ENCODE results near the gene MARCHF4.

The MARCHF4 gene

DNA sequence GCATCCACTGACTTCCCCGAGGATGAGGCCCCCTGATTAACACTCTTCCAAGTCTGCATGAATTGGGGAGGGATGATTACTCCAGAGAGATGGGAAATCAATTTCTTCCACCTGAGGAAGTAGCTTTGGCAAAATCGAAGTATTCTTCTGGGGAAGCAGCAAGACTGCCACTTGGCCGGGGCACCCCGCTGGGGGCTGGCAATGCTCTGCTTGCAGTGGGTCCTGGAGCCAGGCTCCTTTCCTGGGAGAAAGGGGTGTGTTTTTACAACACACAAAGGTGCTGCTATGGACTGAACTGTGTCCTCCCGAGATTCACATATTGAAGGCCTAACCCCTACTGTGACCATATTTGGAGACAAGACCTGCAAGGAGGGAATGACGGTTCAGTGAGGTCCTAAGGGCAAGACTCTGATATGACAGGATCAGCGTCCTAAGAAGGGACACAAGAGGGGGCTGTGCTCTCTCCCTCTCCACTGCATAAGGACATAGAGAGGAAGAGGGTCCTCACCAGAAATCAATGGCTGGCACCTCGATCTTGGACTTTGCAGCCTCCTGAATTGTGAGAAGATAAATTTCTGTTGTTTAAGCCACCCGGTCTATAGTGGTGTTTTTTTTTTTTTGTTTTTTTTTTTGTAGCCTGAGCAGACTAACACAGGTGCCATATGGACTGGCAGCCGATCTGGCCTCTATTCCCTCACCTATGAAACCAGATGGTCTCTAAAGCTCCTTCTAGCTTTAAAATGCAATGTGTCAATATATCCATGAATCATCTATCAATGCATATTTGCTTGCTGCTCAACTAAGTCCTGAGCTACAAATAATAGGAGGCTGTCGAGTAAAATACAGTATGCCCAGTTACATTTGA lies 36.4 kb upstream of the MARCHF4 start:
- Histone ChIP-seq H3K9ac (ENCODE audit: low read length) (no peak overlapping the region), H3K27ac (ENCODE audit: low read depth, low read length) (no peak overlapping the region), H3K27me3 (ENCODE audit: control insufficient read depth in 1 of 2, insufficient read depth in 2 of 2, low read length in 2 of 2) (peaks cover 0 to 5% of the 10 kb centered on the region in 2 donors), H3K9me3 (ENCODE audit: low read length) (no peaks in the 10 kb centered on the region), H3K36me3 (ENCODE audit: insufficient read depth, low read length) (no peaks in the 10 kb centered on the region), H3K4me3 (ENCODE audit: low read depth in 1 of 2, low read length in 2 of 2) (no peak overlapping the region), H3K4me1 (ENCODE audit: insufficient read depth, low read length) (peaks cover 5% of the 10 kb centered on the region)

DNA sequence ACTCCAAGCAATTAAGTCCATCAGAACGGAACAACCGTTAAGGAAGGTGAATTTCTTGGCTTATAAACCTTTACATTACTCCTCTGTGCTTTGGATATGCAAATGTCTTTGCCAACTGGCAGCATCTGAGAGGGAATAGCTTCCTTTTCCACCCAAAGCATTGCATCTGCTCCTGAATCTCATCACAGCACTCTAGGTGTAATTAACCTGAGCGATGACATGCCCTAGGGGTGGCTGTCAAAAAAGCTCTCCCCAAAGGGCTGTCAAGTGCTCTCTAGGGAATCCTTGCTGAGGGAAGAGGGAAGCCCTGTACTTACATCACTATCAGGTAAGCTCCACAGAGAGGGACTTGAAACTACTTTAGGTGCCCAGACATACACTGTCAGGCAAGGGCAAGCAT lies 34.5 kb upstream of the MARCHF4 start:
- H3K4me1 ChIP-seq (ENCODE audit: insufficient read depth, low read length) = no peaks in the 10 kb centered on the region

DNA sequence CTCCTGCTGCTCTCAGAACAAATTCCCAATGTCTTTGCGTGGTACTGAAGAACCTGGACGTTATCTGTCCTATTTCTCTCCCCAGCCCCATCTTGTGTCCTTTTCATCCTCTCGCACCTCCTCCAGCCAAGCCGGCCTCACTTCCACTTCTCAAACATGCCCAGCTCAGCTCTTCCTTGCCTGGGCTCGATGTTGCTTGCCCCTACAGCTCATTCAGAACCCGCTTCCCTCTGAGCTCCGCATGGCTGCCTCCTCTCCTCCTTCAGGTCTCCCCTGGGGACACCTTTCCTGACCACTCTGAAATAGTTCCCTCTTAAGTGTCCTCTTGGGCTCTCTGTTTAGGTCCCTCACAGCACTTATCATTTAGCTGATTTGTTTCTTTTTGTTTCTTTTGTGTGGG lies 33.3 kb upstream of the MARCHF4 start:
- Histone ChIP-seq H3K4me3 (ENCODE audit: low read depth in 1 of 2, low read length in 2 of 2) (no peak overlapping the region), H3K27ac (ENCODE audit: low read depth, low read length) (no peak overlapping the region), H3K9me3 (ENCODE audit: low read length) (no peaks in the 10 kb centered on the region), H3K4me1 (ENCODE audit: insufficient read depth, low read length) (no peaks in the 10 kb centered on the region), H3K27me3 (ENCODE audit: control insufficient read depth in 1 of 2, insufficient read depth in 2 of 2, low read length in 2 of 2) (peaks cover 0 to 5% of the 10 kb centered on the region in 2 donors), H3K9ac (ENCODE audit: low read length) (no peak overlapping the region), H3K36me3 (ENCODE audit: insufficient read depth, low read length) (no peaks in the 10 kb centered on the region)

More for the DNA sequence above, 34.5 kb upstream of the MARCHF4 start:
- Histone ChIP-seq H3K9me3 (ENCODE audit: low read length) (no peaks in the 10 kb centered on the region), H3K4me3 (ENCODE audit: low read depth in 1 of 2, low read length in 2 of 2) (no peak overlapping the region), H3K27ac (ENCODE audit: low read depth, low read length) (no peak overlapping the region), H3K36me3 (ENCODE audit: insufficient read depth, low read length) (no peaks in the 10 kb centered on the region), H3K27me3 (ENCODE audit: control insufficient read depth in 1 of 2, insufficient read depth in 2 of 2, low read length in 2 of 2) (peaks cover 0 to 5% of the 10 kb centered on the region in 2 donors), H3K9ac (ENCODE audit: low read length) (no peak overlapping the region)

- Histone ChIP-seq H3K4me3 (ENCODE audit: low read depth in 1 of 2, low read length in 2 of 2) (no peak overlapping the region), H3K27ac (ENCODE audit: low read depth, low read length) (no peak overlapping the region), H3K9me3 (ENCODE audit: low read length) (no peaks in the 10 kb centered on the region), H3K4me1 (ENCODE audit: insufficient read depth, low read length) (no peaks in the 10 kb centered on the region), H3K36me3 (ENCODE audit: insufficient read depth, low read length) (no peaks in the 10 kb centered on the region), H3K27me3 (ENCODE audit: control insufficient read depth in 1 of 2, insufficient read depth in 2 of 2, low read length in 2 of 2) (peaks cover 0 to 5% of the 10 kb centered on the region in 2 donors), H3K9ac (ENCODE audit: low read length) (no peak overlapping the region)
These were observed 31.8 kb upstream of the MARCHF4 start for GRCh38 chr2:216404010-216404618.

GRCh38 chr2:216402751-216403150 lies 30.5 kb upstream of the MARCHF4 start:
- no peak overlapping the region for H3K4me3 ChIP-seq (ENCODE audit: low read depth in 1 of 2, low read length in 2 of 2)
- no peak overlapping the region for H3K9ac ChIP-seq (ENCODE audit: low read length)
- no peaks in the 10 kb centered on the region for H3K36me3 ChIP-seq (ENCODE audit: insufficient read depth, low read length)
- H3K4me1 ChIP-seq (ENCODE audit: insufficient read depth, low read length) = no peaks in the 10 kb centered on the region
- no peak overlapping the region for H3K27ac ChIP-seq (ENCODE audit: low read depth, low read length)
- H3K27me3 ChIP-seq (ENCODE audit: control insufficient read depth in 1 of 2, insufficient read depth in 2 of 2, low read length in 2 of 2) = peaks cover 0 to 5% of the 10 kb centered on the region in 2 donors
- H3K9me3 ChIP-seq (ENCODE audit: low read length) = no peaks in the 10 kb centered on the region

DNA sequence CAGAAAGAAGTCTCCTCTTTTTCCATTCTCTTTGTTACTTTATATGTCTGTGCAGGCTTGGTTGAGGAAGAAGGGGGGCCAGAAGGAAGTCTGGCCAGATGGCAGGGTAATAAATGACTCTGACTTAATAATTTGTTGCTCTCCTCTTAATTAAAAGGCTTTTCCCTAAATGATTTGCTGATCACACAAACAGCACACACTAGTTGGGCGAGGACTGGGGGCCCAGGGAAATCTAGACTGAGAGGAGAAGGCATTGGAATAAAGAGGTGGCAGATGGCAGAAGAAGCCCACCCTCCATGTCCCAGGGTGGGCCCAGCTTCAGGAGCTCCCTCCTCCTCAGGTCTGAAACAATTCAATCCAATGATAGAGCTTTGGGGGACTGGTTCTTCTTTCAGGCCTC lies 27.3 kb upstream of the MARCHF4 start:
- no peak overlapping the region for H3K27ac ChIP-seq (ENCODE audit: low read depth, low read length)
- no peaks in the 10 kb centered on the region for H3K27me3 ChIP-seq (ENCODE audit: control insufficient read depth in 1 of 2, insufficient read depth in 2 of 2, low read length in 2 of 2)
- H3K4me1 ChIP-seq (ENCODE audit: insufficient read depth, low read length) = no peaks in the 10 kb centered on the region
- no peaks in the 10 kb centered on the region for H3K36me3 ChIP-seq (ENCODE audit: insufficient read depth, low read length)
- H3K9ac ChIP-seq (ENCODE audit: low read length) = no peak overlapping the region
- no peak overlapping the region for H3K4me3 ChIP-seq (ENCODE audit: low read depth in 1 of 2, low read length in 2 of 2)
- no peaks in the 10 kb centered on the region for H3K9me3 ChIP-seq (ENCODE audit: low read length)

GRCh38 chr2:216394881-216395280 lies 22.6 kb upstream of the MARCHF4 start:
- no peaks in the 10 kb centered on the region for H3K36me3 ChIP-seq (ENCODE audit: insufficient read depth, low read length)
- H3K27ac ChIP-seq (ENCODE audit: low read depth, low read length) = no peak overlapping the region
- H3K27me3 ChIP-seq (ENCODE audit: control insufficient read depth in 1 of 2, insufficient read depth in 2 of 2, low read length in 2 of 2) = no peaks in the 10 kb centered on the region
- H3K9ac ChIP-seq (ENCODE audit: low read length) = no peak overlapping the region
- no peak overlapping the region for H3K4me3 ChIP-seq (ENCODE audit: low read depth in 1 of 2, low read length in 2 of 2)
- no peaks in the 10 kb centered on the region for H3K9me3 ChIP-seq (ENCODE audit: low read length)
- H3K4me1 ChIP-seq (ENCODE audit: insufficient read depth, low read length) = no peaks in the 10 kb centered on the region

DNA sequence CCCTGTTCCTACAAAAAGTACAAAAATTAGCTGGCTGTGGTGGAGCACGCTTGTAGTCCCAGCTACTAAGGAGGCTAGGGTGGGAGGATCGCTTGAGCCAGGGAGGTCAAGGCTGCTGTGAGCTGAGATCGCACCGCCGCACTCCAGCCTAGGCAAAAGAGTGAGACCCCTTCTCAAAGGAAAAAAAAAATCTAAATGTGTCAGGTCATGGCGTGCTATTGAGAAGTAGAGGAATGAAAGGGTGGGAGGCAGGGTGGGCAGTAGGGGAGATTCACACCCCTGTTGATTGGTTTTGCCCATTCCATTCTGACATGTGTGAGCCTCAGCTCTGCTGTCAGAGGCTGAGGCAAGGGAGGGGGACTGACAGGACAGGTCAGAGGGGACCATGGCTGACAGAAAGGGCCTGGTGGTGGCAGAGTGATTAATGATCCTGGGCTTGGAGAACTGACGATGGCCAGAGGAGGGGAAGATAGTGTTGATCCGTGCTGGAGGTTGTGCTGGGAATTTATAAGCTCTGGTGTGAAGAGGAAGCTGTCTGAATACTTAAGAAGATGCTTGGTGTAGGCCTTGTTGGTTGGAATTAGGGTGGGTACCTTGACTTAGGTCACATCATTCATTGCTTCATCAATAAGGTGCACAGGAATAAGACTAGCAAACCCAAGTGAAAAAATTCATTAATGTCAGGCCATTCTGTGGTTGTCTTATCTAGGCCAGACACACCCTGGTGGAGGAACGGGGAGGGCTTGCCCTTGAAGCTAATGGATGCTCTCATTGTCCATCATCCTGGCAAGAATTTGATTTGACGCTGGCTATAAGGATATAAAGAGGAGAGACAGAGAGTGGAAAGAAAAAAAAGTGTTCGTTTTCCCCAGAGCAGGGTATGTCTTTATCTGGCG lies 20.9 kb upstream of the MARCHF4 start:
- no peaks in the 10 kb centered on the region for H3K4me1 ChIP-seq (ENCODE audit: insufficient read depth, low read length)
- no peaks in the 10 kb centered on the region for H3K27me3 ChIP-seq (ENCODE audit: control insufficient read depth in 1 of 2, insufficient read depth in 2 of 2, low read length in 2 of 2)

GRCh38 chr2:216392018-216392562 lies 19.8 kb upstream of the MARCHF4 start:
- no peaks in the 10 kb centered on the region for H3K9me3 ChIP-seq (ENCODE audit: low read length)
- no peaks in the 10 kb centered on the region for H3K36me3 ChIP-seq (ENCODE audit: insufficient read depth, low read length)
- no peak overlapping the region for H3K27ac ChIP-seq (ENCODE audit: low read depth, low read length)
- no peaks in the 10 kb centered on the region for H3K4me1 ChIP-seq (ENCODE audit: insufficient read depth, low read length)
- H3K4me3 ChIP-seq (ENCODE audit: low read depth in 1 of 2, low read length in 2 of 2) = no peak overlapping the region
- H3K9ac ChIP-seq (ENCODE audit: low read length) = no peak overlapping the region
- no peaks in the 10 kb centered on the region for H3K27me3 ChIP-seq (ENCODE audit: control insufficient read depth in 1 of 2, insufficient read depth in 2 of 2, low read length in 2 of 2)

More for the DNA sequence above, 20.9 kb upstream of the MARCHF4 start:
- no peak overlapping the region for H3K9ac ChIP-seq (ENCODE audit: low read length)
- H3K36me3 ChIP-seq (ENCODE audit: insufficient read depth, low read length) = no peaks in the 10 kb centered on the region
- no peak overlapping the region for H3K4me3 ChIP-seq (ENCODE audit: low read depth in 1 of 2, low read length in 2 of 2)
- no peak overlapping the region for H3K27ac ChIP-seq (ENCODE audit: low read depth, low read length)
- no peaks in the 10 kb centered on the region for H3K9me3 ChIP-seq (ENCODE audit: low read length)

DNA sequence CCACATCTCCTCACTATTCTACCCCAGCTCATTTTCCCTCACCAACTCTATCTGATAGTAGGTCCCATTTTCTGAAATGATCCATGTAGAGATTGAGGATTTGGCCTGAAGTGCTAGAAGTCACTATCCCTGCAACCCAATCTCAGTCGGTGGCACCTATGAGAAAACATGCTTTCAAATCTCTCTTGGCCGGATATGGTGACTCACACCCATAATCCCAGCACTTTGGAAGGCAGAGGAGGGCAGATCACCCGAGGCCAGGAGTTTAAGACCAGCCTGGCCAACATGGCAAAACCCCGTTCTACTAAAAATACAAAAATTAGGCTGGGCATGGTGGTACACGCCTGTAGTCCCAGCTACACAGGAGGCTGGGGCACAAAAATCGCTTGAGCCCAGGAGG lies 19.1 kb upstream of the MARCHF4 start:
- H3K27ac ChIP-seq (ENCODE audit: low read depth, low read length) = no peak overlapping the region
- no peaks in the 10 kb centered on the region for H3K27me3 ChIP-seq (ENCODE audit: control insufficient read depth in 1 of 2, insufficient read depth in 2 of 2, low read length in 2 of 2)
- no peaks in the 10 kb centered on the region for H3K36me3 ChIP-seq (ENCODE audit: insufficient read depth, low read length)
- no peaks in the 10 kb centered on the region for H3K4me1 ChIP-seq (ENCODE audit: insufficient read depth, low read length)
- no peak overlapping the region for H3K4me3 ChIP-seq (ENCODE audit: low read depth in 1 of 2, low read length in 2 of 2)
- H3K9ac ChIP-seq (ENCODE audit: low read length) = no peak overlapping the region
- no peaks in the 10 kb centered on the region for H3K9me3 ChIP-seq (ENCODE audit: low read length)

- H3K27ac ChIP-seq (ENCODE audit: low read depth, low read length) = no peak overlapping the region
- no peaks in the 10 kb centered on the region for H3K4me1 ChIP-seq (ENCODE audit: insufficient read depth, low read length)
- no peaks in the 10 kb centered on the region for H3K9me3 ChIP-seq (ENCODE audit: low read length)
- no peak overlapping the region for H3K9ac ChIP-seq (ENCODE audit: low read length)
- no peak overlapping the region for H3K4me3 ChIP-seq (ENCODE audit: low read depth in 1 of 2, low read length in 2 of 2)
- no peaks in the 10 kb centered on the region for H3K36me3 ChIP-seq (ENCODE audit: insufficient read depth, low read length)
- H3K27me3 ChIP-seq (ENCODE audit: control insufficient read depth in 1 of 2, insufficient read depth in 2 of 2, low read length in 2 of 2) = no peaks in the 10 kb centered on the region
These were observed 17.3 kb upstream of the MARCHF4 start for GRCh38 chr2:216389570-216389969.

Data from muscle layer of colon (tissue), 2 donors.